Activated gamma-delta T cell (primary cell): Measurements from ENCODE around the gene BLVRB.

ENCODE experiments used
- DNase-seq: peaks from one replicate; lab custom pipeline; 2025; lab: John Stamatoyannopoulos, UW

The BLVRB gene

DNA sequence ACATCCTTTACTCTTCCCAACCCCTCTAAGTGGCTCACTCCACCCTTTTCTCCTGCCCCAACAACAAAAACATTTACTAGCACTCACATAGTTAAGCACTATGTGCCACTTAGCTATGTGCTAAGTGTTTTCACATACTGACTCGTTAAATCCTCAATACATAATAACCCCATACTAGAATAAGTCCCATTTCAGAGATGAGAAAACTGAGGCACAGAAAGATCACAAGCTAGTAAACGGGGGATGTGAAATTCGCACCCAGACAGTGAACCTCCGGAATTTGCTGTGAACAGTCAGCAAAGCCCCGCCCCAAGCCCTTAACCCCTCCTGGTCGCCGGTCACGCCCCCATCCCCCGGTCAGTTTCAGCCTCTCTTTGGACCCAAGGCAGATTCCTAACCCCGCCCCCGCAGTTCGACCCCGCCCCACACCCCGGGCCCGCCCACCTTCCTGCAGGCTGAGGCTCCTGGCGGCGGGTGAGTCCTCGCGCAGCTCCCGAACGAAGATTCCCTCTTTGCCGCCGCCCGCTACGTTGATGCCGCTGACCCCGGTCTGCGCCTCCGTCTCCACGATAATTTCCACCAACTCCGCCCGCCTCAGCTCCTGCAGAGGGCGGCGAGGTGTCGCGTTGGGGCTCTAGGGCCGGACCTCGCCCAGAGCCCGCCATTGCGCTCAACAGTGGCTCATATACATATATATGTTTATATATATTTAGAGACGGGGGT lies 62.1 kb downstream of the BLVRB start:
- peak; percentile 65 for DNase-seq

- no peak for DNase-seq
Measured at GRCh38 chr19:40400559-40400958, 65.0 kb downstream of the BLVRB start.

GRCh38 chr19:40398417-40399131 lies 67.0 kb downstream of the BLVRB start:
- DNase-seq: no peak
